Measurements from ENCODE around the gene ZMYND19.
"Not testable (repeated sequence)": the region's sequence is repeated elsewhere in the genome, so short reads cannot be mapped to it uniquely, and the experiment has no call there.

ZMYND19 gene

DNA sequence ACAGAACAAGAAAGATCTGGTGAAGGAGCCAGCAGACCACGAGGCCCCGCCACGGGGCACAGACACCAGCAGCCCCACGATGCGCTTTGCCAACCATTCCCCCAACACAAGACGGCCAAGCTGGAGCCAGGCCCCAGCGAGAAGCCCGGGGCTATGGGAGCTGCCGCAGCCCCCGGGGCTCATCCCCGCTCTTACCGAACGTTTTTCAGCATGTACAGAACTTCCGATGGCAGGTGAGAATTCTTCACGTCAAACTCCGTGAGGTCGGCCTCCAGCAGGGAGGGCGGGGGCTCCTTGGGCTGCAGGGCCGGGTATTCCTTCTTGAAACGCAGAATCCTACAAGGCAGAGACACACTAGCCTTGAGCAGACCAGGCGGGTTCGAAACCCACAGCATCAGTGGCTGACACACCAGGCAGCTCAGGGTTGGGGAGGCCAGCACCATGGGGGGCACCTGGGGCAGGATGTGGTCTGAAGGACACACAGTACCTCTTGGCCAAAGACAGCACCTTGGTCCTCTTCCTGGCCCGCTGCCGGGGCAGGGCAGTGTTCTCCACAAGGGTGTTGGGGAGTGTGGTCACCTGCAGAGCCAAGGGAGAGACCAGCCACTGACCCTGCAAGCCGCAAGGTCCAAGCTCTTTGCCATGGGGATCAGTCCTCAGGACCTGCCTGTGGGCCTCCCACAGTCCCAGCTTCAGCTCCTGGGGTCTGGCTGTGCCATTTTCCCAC, 46.9 kb downstream of the ZMYND19 start:
- in situ Hi-C loops (cut with MboI; ENCODE audit: low sequenced_read_pairs, unreplicated experiment), result loop anchor here (25.0 kb wide), 1 partner anchor 256 kb away; the partner anchor contains the start of gene TOR4A
- TF ChIP-seq, protein P1, sequence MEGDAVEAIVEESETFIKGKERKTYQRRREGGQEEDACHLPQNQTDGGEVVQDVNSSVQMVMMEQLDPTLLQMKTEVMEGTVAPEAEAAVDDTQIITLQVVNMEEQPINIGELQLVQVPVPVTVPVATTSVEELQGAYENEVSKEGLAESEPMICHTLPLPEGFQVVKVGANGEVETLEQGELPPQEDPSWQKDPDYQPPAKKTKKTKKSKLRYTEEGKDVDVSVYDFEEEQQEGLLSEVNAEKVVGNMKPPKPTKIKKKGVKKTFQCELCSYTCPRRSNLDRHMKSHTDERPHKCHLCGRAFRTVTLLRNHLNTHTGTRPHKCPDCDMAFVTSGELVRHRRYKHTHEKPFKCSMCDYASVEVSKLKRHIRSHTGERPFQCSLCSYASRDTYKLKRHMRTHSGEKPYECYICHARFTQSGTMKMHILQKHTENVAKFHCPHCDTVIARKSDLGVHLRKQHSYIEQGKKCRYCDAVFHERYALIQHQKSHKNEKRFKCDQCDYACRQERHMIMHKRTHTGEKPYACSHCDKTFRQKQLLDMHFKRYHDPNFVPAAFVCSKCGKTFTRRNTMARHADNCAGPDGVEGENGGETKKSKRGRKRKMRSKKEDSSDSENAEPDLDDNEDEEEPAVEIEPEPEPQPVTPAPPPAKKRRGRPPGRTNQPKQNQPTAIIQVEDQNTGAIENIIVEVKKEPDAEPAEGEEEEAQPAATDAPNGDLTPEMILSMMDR (IDR thresholded peaks at IDR 0.05; ENCODE audit: borderline replicate concordance, control extremely low read depth, extremely low read depth, insufficient read depth, missing control alignments), result no peak
- DNase-seq (ENCODE audit: low spot score), result no peak

DNA sequence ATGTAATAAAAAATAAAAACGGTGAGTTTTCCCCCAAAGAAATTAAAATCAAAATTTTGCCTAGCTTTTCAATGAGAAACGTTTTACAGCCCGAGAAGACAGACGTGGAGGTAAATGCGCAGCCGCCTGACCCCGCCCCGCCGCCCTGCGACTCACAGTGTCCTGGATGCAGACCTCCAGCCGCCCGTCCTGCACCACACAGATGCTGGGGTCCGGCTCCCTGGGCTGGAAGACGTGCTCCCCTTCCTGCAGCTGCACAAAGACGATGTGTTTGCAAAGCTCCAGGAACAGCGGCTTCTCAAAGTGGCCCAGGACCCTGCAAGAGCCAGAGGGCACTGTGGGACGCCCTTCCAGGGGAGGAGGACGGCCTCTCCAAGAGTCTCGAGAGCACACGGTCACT, 47.8 kb downstream of the ZMYND19 start:
- in situ Hi-C loops (cut with MboI; ENCODE audit: low sequenced_read_pairs, unreplicated experiment), result loop anchor here (25.0 kb wide), 1 partner anchor 255 kb away; the partner anchor contains the start of gene TOR4A
- TF ChIP-seq, protein P1 (IDR thresholded peaks at IDR 0.05; ENCODE audit: borderline replicate concordance, control extremely low read depth, extremely low read depth, insufficient read depth, missing control alignments), result no peak
- no peak for DNase-seq (ENCODE audit: low spot score)

DNA sequence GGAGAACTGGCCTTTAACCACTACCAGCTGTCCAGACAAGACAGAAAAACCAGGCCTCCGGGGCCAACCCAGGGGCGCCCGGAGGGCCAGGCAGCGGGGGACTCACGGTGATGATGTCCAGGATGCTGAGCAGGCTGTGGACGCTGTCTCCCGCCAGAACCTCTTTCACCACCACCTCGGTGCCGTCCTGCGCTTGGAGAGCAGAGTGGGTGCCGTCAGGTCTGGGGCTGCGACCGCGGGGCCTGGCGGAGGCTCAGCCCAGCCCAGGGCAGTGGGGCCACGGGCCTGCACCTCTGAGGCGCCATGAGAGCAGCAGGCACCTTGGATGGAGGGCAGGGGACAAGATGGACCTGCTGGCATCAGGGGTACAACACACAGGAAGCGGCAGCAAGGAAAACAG, 49.8 kb downstream of the ZMYND19 start:
- in situ Hi-C loops (cut with MboI; ENCODE audit: low sequenced_read_pairs, unreplicated experiment), result loop anchor here (25.0 kb wide), 1 partner anchor 253 kb away; the partner anchor contains the start of gene TOR4A
- TF ChIP-seq, protein P1 (IDR thresholded peaks at IDR 0.05; ENCODE audit: borderline replicate concordance, control extremely low read depth, extremely low read depth, insufficient read depth, missing control alignments), result no peak
- no peak for DNase-seq (ENCODE audit: low spot score)

DNA sequence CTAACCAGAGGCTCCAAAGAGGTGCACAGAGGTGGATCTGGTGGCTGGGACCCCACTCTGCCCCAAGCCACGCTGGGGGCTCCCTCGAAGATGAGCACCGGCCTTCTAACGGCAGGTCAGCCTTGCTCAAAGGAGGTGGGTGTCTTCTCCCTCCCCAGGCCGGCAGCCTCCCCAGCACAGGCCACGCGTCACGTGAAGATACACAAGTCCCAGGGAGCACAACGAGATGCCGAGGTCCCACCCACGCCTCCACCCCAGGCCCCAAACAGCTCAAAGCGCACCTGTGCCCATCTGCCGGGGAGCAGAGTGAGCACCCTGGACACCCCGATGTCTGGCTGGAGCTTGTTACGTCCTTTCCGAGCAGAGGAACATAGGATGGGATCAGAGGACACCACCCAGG, 52.3 kb downstream of the ZMYND19 start:
- TF ChIP-seq, protein P1 (IDR thresholded peaks at IDR 0.05; ENCODE audit: borderline replicate concordance, control extremely low read depth, extremely low read depth, insufficient read depth, missing control alignments), result no peak
- in situ Hi-C loops (cut with MboI; ENCODE audit: low sequenced_read_pairs, unreplicated experiment), result loop anchor here (25.0 kb wide), 1 partner anchor 251 kb away; the partner anchor contains the start of gene TOR4A
- DNase-seq (ENCODE audit: low spot score), result no peak

DNA sequence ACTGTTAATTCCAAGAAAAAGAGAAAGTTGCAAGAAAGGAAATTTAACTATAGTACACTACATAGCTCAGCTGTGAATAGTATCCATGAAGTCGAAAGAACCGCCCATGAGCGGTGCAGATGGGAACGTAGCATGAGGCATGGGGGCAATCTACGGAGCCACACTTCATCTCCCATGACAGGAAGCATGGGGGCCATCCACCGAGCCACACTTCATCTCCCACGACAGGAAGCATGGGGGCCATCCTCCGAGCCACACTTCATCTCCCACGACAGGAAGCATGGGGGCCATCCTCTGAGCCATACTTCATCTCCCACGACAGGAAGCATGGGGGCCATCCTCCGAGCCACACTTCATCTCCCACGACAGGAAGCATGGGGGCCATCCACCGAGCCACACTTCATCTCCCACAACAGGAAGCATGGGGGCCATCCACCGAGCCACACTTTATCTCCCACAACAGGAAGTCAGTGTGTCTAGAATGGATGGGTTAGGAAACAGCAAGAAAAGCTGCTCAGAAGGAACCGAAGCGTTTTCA, 53.6 kb downstream of the ZMYND19 start:
- in situ Hi-C loops (cut with MboI; ENCODE audit: low sequenced_read_pairs, unreplicated experiment), result loop anchor here (25.0 kb wide), 1 partner anchor 249 kb away; the partner anchor contains the start of gene TOR4A
- DNase-seq (ENCODE audit: low spot score), result not testable (repeated sequence)

DNA sequence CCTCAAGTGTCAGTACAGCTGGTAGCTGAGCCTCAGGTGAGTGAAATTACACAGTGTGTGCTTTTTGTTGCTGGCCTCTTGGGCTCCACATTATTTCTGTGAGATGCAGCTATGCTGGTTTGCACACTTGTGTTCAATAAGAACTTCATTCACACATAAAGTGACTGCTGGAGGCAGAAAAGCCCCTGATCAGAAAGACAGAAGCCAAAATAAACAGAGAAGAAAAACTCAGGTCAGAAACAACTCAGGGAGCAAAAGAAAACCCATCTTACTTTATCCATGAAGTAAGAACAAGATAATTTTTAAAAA, 55.2 kb downstream of the ZMYND19 start:
- TF ChIP-seq, protein P1 (IDR thresholded peaks at IDR 0.05; ENCODE audit: borderline replicate concordance, control extremely low read depth, extremely low read depth, insufficient read depth, missing control alignments), result no peak
- in situ Hi-C loops (cut with MboI; ENCODE audit: low sequenced_read_pairs, unreplicated experiment), result loop anchor here (25.0 kb wide), 1 partner anchor 248 kb away; the partner anchor contains the start of gene TOR4A
- no peak for DNase-seq (ENCODE audit: low spot score)

Measured in GM13976 (cell line).